KMS-11 (cell line): ENCODE results near the gene RERE.

Experiments
- H2AFZ ChIP-seq: fragments of 200-600 bp; sonication (generic); 2 replicates; pipeline ENCODE4 v1.6.1; 2016; ENCODE audit warnings: antibody characterized with exemption, mixed run types, low read depth
- H3K27ac ChIP-seq: fragments of 200-600 bp; sonication (generic); 2 replicates; pipeline ENCODE4 v1.6.1; 2016; ENCODE audit warnings: mild to moderate bottlenecking, mixed run types
- H3K27me3 ChIP-seq: fragments of 200-600 bp; sonication (generic); 2 replicates; pipeline ENCODE4 v1.6.1; 2017; ENCODE audit warnings: mild to moderate bottlenecking, low read depth, mixed run types, moderate library complexity; ENCODE audit not compliant: insufficient read depth
- H3K36me3 ChIP-seq: fragments of 200-600 bp; sonication (generic); 2 replicates; pipeline ENCODE4 v1.6.1; 2017; ENCODE audit warnings: mild to moderate bottlenecking, mixed run types; ENCODE audit not compliant: insufficient read depth
- H3K4me1 ChIP-seq: fragments of 200-600 bp; sonication (generic); 2 replicates; pipeline ENCODE4 v1.6.1; 2016; ENCODE audit warnings: mild to moderate bottlenecking, low read depth, mixed run types; ENCODE audit not compliant: poor library complexity, severe bottlenecking
- H3K4me2 ChIP-seq: fragments of 200-600 bp; sonication (generic); 2 replicates; pipeline ENCODE4 v1.7.0; 2016; ENCODE audit warnings: mild to moderate bottlenecking, mixed run types
- H3K4me3 ChIP-seq: fragments of 200-600 bp; sonication (generic); IDR thresholded peaks from 2 replicates; pipeline ENCODE4 v1.6.1; 2017; ENCODE audit warnings: low read depth, low read length, mixed read lengths; ENCODE audit not compliant: insufficient read depth
- H3K79me2 ChIP-seq: fragments of 200-600 bp; sonication (generic); 2 replicates; pipeline ENCODE4 v1.6.1; 2016; ENCODE audit warnings: low read depth, mixed run types; ENCODE audit not compliant: insufficient read depth
- H3K9ac ChIP-seq: fragments of 200-600 bp; sonication (generic); 2 replicates; pipeline ENCODE4 v1.6.1; 2016; ENCODE audit warnings: mild to moderate bottlenecking, mixed run types
- H4K20me1 ChIP-seq: fragments of 200-600 bp; sonication (generic); 2 replicates; pipeline ENCODE4 v1.6.1; 2016; ENCODE audit warnings: mild to moderate bottlenecking, mixed run types; ENCODE audit not compliant: insufficient read depth
- TF ChIP-seq, protein P1 (sequence below): fragments of 200-600 bp; sonication (generic); conservative IDR thresholded peaks from 2 replicates; pipeline ENCODE4 v1.6.1; 2017; ENCODE audit warnings: low read depth, mild to moderate bottlenecking, antibody characterized with exemption, low read length, moderate library complexity, mixed read lengths

Gene RERE

GRCh38 chr1:8512504-8512903, 304.9 kb downstream of the RERE start:
- H2AFZ ChIP-seq = no peak overlapping the region
- no peak overlapping the region for H3K9ac ChIP-seq
- no peaks in the 10 kb centered on the region for H3K79me2 ChIP-seq
- H3K27ac ChIP-seq = no peak overlapping the region
- H4K20me1 ChIP-seq = no peaks in the 10 kb centered on the region
- H3K27me3 ChIP-seq = no peaks in the 10 kb centered on the region
- H3K4me2 ChIP-seq = no peak overlapping the region
- no peak overlapping the region for H3K4me3 ChIP-seq
- no peaks in the 10 kb centered on the region for H3K36me3 ChIP-seq
- TF ChIP-seq, protein P1, sequence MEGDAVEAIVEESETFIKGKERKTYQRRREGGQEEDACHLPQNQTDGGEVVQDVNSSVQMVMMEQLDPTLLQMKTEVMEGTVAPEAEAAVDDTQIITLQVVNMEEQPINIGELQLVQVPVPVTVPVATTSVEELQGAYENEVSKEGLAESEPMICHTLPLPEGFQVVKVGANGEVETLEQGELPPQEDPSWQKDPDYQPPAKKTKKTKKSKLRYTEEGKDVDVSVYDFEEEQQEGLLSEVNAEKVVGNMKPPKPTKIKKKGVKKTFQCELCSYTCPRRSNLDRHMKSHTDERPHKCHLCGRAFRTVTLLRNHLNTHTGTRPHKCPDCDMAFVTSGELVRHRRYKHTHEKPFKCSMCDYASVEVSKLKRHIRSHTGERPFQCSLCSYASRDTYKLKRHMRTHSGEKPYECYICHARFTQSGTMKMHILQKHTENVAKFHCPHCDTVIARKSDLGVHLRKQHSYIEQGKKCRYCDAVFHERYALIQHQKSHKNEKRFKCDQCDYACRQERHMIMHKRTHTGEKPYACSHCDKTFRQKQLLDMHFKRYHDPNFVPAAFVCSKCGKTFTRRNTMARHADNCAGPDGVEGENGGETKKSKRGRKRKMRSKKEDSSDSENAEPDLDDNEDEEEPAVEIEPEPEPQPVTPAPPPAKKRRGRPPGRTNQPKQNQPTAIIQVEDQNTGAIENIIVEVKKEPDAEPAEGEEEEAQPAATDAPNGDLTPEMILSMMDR = no peak
- peaks cover 18% of the 10 kb centered on the region for H3K4me1 ChIP-seq

DNA sequence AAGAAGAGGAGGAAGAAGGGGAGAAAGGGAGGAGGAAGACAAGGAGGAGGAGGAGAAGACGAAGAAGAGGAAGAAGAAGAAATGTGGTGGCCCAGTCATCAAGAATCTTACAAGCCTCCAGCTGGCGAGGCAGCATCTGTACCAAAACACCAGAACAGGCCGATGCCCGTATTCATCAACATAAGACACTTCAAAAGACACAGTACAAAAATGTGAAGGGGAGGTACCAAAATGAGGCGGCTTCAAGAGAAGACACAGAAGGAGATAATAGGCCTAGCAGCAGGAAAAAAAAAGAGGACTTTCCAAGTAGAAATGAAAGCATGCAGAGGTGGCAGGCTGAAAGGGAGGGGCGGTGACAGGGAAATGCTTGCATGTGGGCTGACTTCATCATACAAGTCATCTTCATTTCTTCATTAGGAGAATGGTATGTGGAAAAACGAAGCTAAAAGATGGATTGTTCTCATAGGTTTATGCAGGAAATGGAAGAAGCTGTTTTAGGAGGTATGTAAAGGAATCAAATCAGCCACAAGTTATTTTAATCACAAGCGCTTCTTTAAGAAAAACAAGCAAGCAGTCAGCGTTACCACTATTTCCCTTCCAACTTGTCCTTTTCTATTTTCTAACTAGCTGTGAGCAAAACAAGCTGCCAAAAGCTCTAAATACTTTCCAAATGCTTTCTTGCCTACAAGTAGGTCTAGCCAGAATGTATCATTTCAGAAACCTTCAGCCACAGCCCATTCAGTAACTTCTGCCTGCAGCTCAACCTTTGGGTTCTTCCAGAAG, 307.2 kb downstream of the RERE start:
- Histone ChIP-seq H3K79me2 (no peaks in the 10 kb centered on the region), H2AFZ (no peak overlapping the region), H3K9ac (no peak overlapping the region), H3K4me1 (no peaks in the 10 kb centered on the region), H3K4me3 (no peak overlapping the region), H4K20me1 (no peaks in the 10 kb centered on the region), H3K36me3 (0 out of 2 replicates have a peak, but pooled peaks cover 4% of the 10 kb centered on the region), H3K4me2 (no peak overlapping the region), H3K27ac (no peak overlapping the region), H3K27me3 (no peaks in the 10 kb centered on the region)
- TF ChIP-seq, protein P1 = no peak

- H3K27ac ChIP-seq = no peak overlapping the region
- H3K4me3 ChIP-seq = no peak overlapping the region
These were observed 307.9 kb downstream of the RERE start for GRCh38 chr1:8509579-8509978.

GRCh38 chr1:8506995-8507615, 310.3 kb downstream of the RERE start:
- Histone ChIP-seq H3K27ac (no peak overlapping the region), H3K4me1 (no peaks in the 10 kb centered on the region), H3K79me2 (no peaks in the 10 kb centered on the region)

More at GRCh38 chr1:8509579-8509978, 307.9 kb downstream of the RERE start:
- Histone ChIP-seq H3K36me3 (0 out of 2 replicates have a peak, but pooled peaks cover 4% of the 10 kb centered on the region), H3K4me1 (no peaks in the 10 kb centered on the region), H3K4me2 (no peak overlapping the region), H3K27me3 (no peaks in the 10 kb centered on the region), H3K9ac (no peak overlapping the region), H2AFZ (no peak overlapping the region), H3K79me2 (no peaks in the 10 kb centered on the region), H4K20me1 (no peaks in the 10 kb centered on the region)
- TF ChIP-seq, protein P1 = no peak

More at GRCh38 chr1:8506995-8507615, 310.3 kb downstream of the RERE start:
- Histone ChIP-seq H4K20me1 (no peaks in the 10 kb centered on the region), H2AFZ (no peak overlapping the region), H3K27me3 (no peaks in the 10 kb centered on the region), H3K4me2 (no peak overlapping the region), H3K4me3 (no peak overlapping the region), H3K36me3 (0 out of 2 replicates have a peak, but pooled peaks cover 4% of the 10 kb centered on the region), H3K9ac (no peak overlapping the region)
- TF ChIP-seq, protein P1 = no peak
